SK-N-SH (cell line): Measurements from ENCODE around the gene PLCB1. TPM values are rescaled to one million over a fixed set of nuclear protein-coding genes. Genes with fewer than 3 reads are reported as not detected.

ENCODE experiments used
- CTCF ChIA-PET: fragments of 300-600, 350-600 bp; formaldehyde crosslinking; extraction: SDS; loops from one replicate; lab custom pipeline; 2021; lab: Yijun Ruan, JAX
- POLR2A ChIA-PET: fragments of 350-600 bp; sonication (Branson Sonifier 250); formaldehyde crosslinking; extraction: SDS; loops from one replicate; lab custom pipeline; 2020; ENCODE audit warnings: antibody characterized with exemption, inconsistent platforms; lab: Yijun Ruan, JAX
- DNase-seq: peaks from one replicate; pipeline ENCODE4 v3.0.0; 2012
- H2AFZ ChIP-seq: fragments of 200-600 bp; sonication (generic); 2 replicates; pipeline ENCODE4 v1.8.1; 2016; ENCODE audit warnings: antibody characterized with exemption, mild to moderate bottlenecking, low read depth
- H3F3A ChIP-seq: fragments of 200-600 bp; sonication (generic); replicated peaks from 2 replicates; pipeline ENCODE3; 2016; ENCODE audit warnings: antibody characterized with exemption, mild to moderate bottlenecking; ENCODE audit not compliant: insufficient read depth
- H3K27ac ChIP-seq, 2 experiments: fragments of 200-500 bp in 1 of 2; fragments of 200-600 bp in 1 of 2; sonication (Bioruptor generic) in 1 of 2; sonication (generic), shearing (Covaris generic) in 1 of 2; 2 replicates each; pipeline versions ENCODE4 v1.5.1 to v1.6.1; 2014 to 2016; ENCODE audit warnings: low read depth in 2 of 2, inconsistent platforms in 1 of 2, low read length in 1 of 2, mild to moderate bottlenecking in 1 of 2, mixed read lengths in 1 of 2
- H3K27me3 ChIP-seq: fragments of 200-600 bp; sonication (generic), shearing (Covaris generic); 2 replicates; pipeline ENCODE4 v1.6.1; 2016; ENCODE audit warnings: mixed run types; ENCODE audit not compliant: insufficient read depth
- H3K36me3 ChIP-seq, 2 experiments: fragments of 200-500 bp in 1 of 2; fragments of 200-600 bp in 1 of 2; sonication (Bioruptor generic) in 1 of 2; sonication (generic) in 1 of 2; replicated peaks in 1 of 2; 2 replicates each; pipeline versions ENCODE3 to v1.5.1; 2014 to 2016; ENCODE audit warnings: low read length in 1 of 2, mild to moderate bottlenecking in 1 of 2; ENCODE audit not compliant: insufficient read depth in 2 of 2, control insufficient read depth in 1 of 2
- H3K4me1 ChIP-seq, 2 experiments: fragments of 200-500 bp in 1 of 2; fragments of 200-600 bp in 1 of 2; sonication (Bioruptor generic) in 1 of 2; sonication (generic), shearing (Covaris generic) in 1 of 2; 2 replicates each; pipeline versions ENCODE4 v1.5.1 to v1.6.1; 2014 to 2016; ENCODE audit warnings: low read depth in 1 of 2, low read length in 1 of 2, mixed run types in 1 of 2; ENCODE audit not compliant: insufficient read depth in 2 of 2, control insufficient read depth in 1 of 2
- H3K4me2 ChIP-seq: fragments of 200-600 bp; sonication (generic), shearing (Covaris generic); 2 replicates; pipeline ENCODE4 v1.6.1; 2017; ENCODE audit warnings: mixed run types
- H3K4me3 ChIP-seq, 2 experiments: fragments of 200-500 bp in 1 of 2; fragments of 200-600 bp in 1 of 2; sonication (Bioruptor generic) in 1 of 2; sonication (generic), shearing (Covaris generic) in 1 of 2; 2 replicates each; pipeline versions ENCODE4 v1.5.1 to v1.8.1; 2014 to 2016; ENCODE audit warnings: low read depth in 2 of 2, inconsistent platforms in 1 of 2, low read length in 1 of 2, mild to moderate bottlenecking in 1 of 2, mixed read lengths in 1 of 2, moderate library complexity in 1 of 2
- H3K79me2 ChIP-seq: fragments of 200-600 bp; sonication (generic); 2 replicates; pipeline ENCODE4 v1.8.1; 2017; ENCODE audit warnings: mild to moderate bottlenecking; ENCODE audit not compliant: insufficient read depth
- H3K9ac ChIP-seq: fragments of 200-600 bp; sonication (generic); 2 replicates; pipeline ENCODE4 v1.6.1; 2017; ENCODE audit warnings: mixed run types
- H3K9me2 ChIP-seq: fragments of 200-600 bp; sonication (generic); 2 replicates; pipeline ENCODE4 v1.6.1; 2017; ENCODE audit warnings: mixed run types
- H3K9me3 ChIP-seq: fragments of 200-600 bp; sonication (generic); 2 replicates; pipeline ENCODE4 v1.6.1; 2017; ENCODE audit warnings: mixed run types, mild to moderate bottlenecking, moderate library complexity
- H4K20me1 ChIP-seq: fragments of 200-600 bp; sonication (generic); 2 replicates; pipeline ENCODE4 v1.6.1; 2017; ENCODE audit warnings: mild to moderate bottlenecking, mixed run types; ENCODE audit not compliant: insufficient read depth
- EP300 ChIP-seq, 2 experiments: IDR thresholded peaks; 2 replicates each; pipeline versions ENCODE4 v1.4.0 to v1.6.1; 2012; ENCODE audit warnings: borderline replicate concordance in 1 of 2, low read depth in 1 of 2, low read length in 1 of 2
- FOXM1 ChIP-seq: IDR thresholded peaks from 2 replicates; pipeline ENCODE4 v1.4.0; 2012; ENCODE audit warnings: low read depth, mild to moderate bottlenecking
- GABPA ChIP-seq: IDR thresholded peaks from 2 replicates; pipeline ENCODE4 v1.4.0; 2012; ENCODE audit warnings: low read depth, mild to moderate bottlenecking
- JUND ChIP-seq: IDR thresholded peaks from 2 replicates; pipeline ENCODE4 v1.4.0; 2012
- MEF2A ChIP-seq: IDR thresholded peaks from 2 replicates; pipeline ENCODE4 v1.4.0; 2012; ENCODE audit warnings: low read depth, borderline replicate concordance
- MXI1 ChIP-seq: IDR thresholded peaks from 2 replicates; pipeline ENCODE4 v1.6.1; 2012; ENCODE audit warnings: mild to moderate bottlenecking, low read depth, low read length, improper control_type of control experiment
- NRF1 ChIP-seq: IDR thresholded peaks from 2 replicates; pipeline ENCODE4 v1.6.1; 2012; ENCODE audit warnings: low read depth, mild to moderate bottlenecking, low read length
- RAD21 ChIP-seq: IDR thresholded peaks from 2 replicates; pipeline ENCODE4 v1.6.1; 2012; ENCODE audit warnings: mild to moderate bottlenecking, low read length
- RCOR1 ChIP-seq: fragments of 150-350 bp; IDR thresholded peaks from 2 replicates; pipeline ENCODE4 v1.6.1; 2017; ENCODE audit warnings: antibody characterized with exemption, low read length
- RFX5 ChIP-seq: IDR thresholded peaks from 2 replicates; pipeline ENCODE4 v1.6.1; 2012; ENCODE audit warnings: mild to moderate bottlenecking, improper control_type of control experiment, low read length
- TAF1 ChIP-seq: IDR thresholded peaks from 2 replicates; pipeline ENCODE4 v1.6.1; 2012; ENCODE audit warnings: low read depth, mild to moderate bottlenecking, low read length, moderate library complexity, borderline replicate concordance
- TEAD4 ChIP-seq: IDR thresholded peaks from 2 replicates; pipeline ENCODE4 v1.4.0; 2012; ENCODE audit warnings: mild to moderate bottlenecking, borderline replicate concordance; ENCODE audit not compliant: insufficient read depth
- YY1 ChIP-seq: IDR thresholded peaks from 2 replicates; pipeline ENCODE4 v1.4.0; 2012; ENCODE audit warnings: low read depth, mild to moderate bottlenecking
- WGBS: methylation state at CpG from one replicate; pipeline ENCODE4 v1.1.6; 2017; ENCODE audit warnings: low lambda C conversion rate; 5-methylcytosine and 5-hydroxymethylcytosine counted together
- polyA plus RNA-seq, 3 experiments: library from polyadenylated mRNA; depleted of rRNA; stranded (reverse); fragments of >200 nt; gene quantifications; 2 replicates each; pipeline ENCODE4 v1.2.3, GENCODE V29; 2012
- TF ChIP-seq, protein P1 (sequence below): IDR thresholded peaks from 2 replicates; pipeline ENCODE4 v1.6.1; 2012; ENCODE audit warnings: mild to moderate bottlenecking, low read depth, low read length, moderate library complexity
- TF ChIP-seq, protein P2 (sequence below): fragments of 200-600 bp; sonication (generic); IDR thresholded peaks from 2 replicates; pipeline ENCODE4 v1.6.1; 2017; ENCODE audit warnings: antibody characterized with exemption, mild to moderate bottlenecking, moderate library complexity
- TF ChIP-seq, protein P3 (sequence below): fragments of 150-350 bp; IDR thresholded peaks from 2 replicates; pipeline ENCODE4 v1.6.1; 2017; ENCODE audit warnings: antibody characterized with exemption, low read length, low read depth, borderline replicate concordance
- TF ChIP-seq, protein P4 (sequence below): fragments of 150-350 bp; IDR thresholded peaks from 2 replicates; pipeline ENCODE4 v1.6.1; 2016; ENCODE audit warnings: mild to moderate bottlenecking, low read depth, low read length
- TF ChIP-seq, protein P5 (sequence below): IDR thresholded peaks from 2 replicates; pipeline ENCODE4 v1.4.0; 2012; ENCODE audit warnings: low read depth, borderline replicate concordance
- TF ChIP-seq, protein P6 (sequence below): IDR thresholded peaks from 2 replicates; pipeline ENCODE4 v1.4.0; 2012; ENCODE audit warnings: low read depth

The PLCB1 gene
- polyA plus RNA-seq, 1 of the 3 experiments (the other 2 are of a cell fraction) = 10.5 TPM

DNA sequence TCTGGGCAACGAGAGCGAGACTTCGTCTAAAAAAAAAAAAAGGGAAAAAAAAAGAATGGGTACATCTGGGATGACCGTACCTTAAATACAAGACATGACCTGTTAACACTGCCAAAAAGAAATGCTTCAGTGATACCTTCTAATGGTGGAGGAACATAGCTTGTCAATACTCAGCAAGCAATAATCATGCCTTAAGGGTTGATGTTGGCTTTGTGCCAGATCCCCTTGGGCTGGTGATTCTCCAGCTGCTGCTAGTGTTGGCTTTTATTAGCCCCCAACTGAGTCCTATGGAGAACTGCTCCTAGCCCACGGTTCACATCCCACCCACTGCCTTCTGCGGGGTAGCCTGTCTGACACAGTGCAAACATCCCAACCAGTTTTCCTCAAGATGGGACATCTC is 134.9 kb downstream of the PLCB1 start:
- Histone ChIP-seq H3K4me3 (no peak overlapping the region), H4K20me1 (no peaks in the 10 kb centered on the region), H3K9ac (no peak overlapping the region), H3K4me1 (no peaks in the 10 kb centered on the region; a peak in 1 of 4 replicates), H2AFZ (no peak overlapping the region), H3K9me2 (no peaks in the 10 kb centered on the region), H3K9me3 (no peaks in the 10 kb centered on the region), H3K36me3 (no peaks in the 10 kb centered on the region), H3K27ac (no peak overlapping the region), H3F3A (no peaks in the 10 kb centered on the region), H3K79me2 (peaks cover 12% of the 10 kb centered on the region), H3K4me2 (no peak overlapping the region), H3K27me3 (no peaks in the 10 kb centered on the region)
- ChIA-PET POLR2A (no interaction called here), CTCF (interaction anchor here (1.3 kb wide), 1 partner anchor 26 kb away, joined by 4 read pairs; no protein-coding TSS in a partner anchor)
- no peak for DNase-seq
- 94% methylated on average over 6 of the region's 6 CpGs for WGBS
- no peak for TF ChIP-seq RAD21
- TF ChIP-seq, protein P1, sequence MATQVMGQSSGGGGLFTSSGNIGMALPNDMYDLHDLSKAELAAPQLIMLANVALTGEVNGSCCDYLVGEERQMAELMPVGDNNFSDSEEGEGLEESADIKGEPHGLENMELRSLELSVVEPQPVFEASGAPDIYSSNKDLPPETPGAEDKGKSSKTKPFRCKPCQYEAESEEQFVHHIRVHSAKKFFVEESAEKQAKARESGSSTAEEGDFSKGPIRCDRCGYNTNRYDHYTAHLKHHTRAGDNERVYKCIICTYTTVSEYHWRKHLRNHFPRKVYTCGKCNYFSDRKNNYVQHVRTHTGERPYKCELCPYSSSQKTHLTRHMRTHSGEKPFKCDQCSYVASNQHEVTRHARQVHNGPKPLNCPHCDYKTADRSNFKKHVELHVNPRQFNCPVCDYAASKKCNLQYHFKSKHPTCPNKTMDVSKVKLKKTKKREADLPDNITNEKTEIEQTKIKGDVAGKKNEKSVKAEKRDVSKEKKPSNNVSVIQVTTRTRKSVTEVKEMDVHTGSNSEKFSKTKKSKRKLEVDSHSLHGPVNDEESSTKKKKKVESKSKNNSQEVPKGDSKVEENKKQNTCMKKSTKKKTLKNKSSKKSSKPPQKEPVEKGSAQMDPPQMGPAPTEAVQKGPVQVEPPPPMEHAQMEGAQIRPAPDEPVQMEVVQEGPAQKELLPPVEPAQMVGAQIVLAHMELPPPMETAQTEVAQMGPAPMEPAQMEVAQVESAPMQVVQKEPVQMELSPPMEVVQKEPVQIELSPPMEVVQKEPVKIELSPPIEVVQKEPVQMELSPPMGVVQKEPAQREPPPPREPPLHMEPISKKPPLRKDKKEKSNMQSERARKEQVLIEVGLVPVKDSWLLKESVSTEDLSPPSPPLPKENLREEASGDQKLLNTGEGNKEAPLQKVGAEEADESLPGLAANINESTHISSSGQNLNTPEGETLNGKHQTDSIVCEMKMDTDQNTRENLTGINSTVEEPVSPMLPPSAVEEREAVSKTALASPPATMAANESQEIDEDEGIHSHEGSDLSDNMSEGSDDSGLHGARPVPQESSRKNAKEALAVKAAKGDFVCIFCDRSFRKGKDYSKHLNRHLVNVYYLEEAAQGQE = no peak
- TF ChIP-seq, protein P2, sequence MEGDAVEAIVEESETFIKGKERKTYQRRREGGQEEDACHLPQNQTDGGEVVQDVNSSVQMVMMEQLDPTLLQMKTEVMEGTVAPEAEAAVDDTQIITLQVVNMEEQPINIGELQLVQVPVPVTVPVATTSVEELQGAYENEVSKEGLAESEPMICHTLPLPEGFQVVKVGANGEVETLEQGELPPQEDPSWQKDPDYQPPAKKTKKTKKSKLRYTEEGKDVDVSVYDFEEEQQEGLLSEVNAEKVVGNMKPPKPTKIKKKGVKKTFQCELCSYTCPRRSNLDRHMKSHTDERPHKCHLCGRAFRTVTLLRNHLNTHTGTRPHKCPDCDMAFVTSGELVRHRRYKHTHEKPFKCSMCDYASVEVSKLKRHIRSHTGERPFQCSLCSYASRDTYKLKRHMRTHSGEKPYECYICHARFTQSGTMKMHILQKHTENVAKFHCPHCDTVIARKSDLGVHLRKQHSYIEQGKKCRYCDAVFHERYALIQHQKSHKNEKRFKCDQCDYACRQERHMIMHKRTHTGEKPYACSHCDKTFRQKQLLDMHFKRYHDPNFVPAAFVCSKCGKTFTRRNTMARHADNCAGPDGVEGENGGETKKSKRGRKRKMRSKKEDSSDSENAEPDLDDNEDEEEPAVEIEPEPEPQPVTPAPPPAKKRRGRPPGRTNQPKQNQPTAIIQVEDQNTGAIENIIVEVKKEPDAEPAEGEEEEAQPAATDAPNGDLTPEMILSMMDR = no peak
- no peak for TF ChIP-seq GABPA

DNA sequence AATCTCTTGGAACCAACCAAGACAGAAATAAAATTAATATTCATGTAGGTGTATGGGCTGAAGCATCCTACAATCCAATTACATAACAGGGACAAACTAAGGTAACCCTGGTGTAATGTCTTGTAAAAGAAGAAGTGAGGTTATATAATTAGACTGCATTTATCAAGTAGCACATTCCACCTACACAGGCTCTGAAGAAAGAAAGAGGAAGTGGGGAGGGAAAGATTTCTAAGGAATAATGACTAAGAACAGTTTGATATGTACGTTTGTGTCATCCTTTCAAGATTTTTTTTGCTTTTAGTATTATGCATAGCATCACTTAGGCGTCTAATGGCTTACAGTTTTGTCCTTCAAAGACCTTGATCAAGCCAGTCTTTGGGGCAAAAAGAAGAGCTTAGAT is 139.7 kb downstream of the PLCB1 start:
- H3K4me1 ChIP-seq = peaks cover 0 to 5% of the 10 kb centered on the region in 2 experiments; a peak in 1 of 4 replicates
- no peaks in the 10 kb centered on the region for H3K9me3 ChIP-seq
- H3K27me3 ChIP-seq = no peaks in the 10 kb centered on the region
- peaks cover 14% of the 10 kb centered on the region for H3K79me2 ChIP-seq
- ChIA-PET CTCF (interaction anchor here (0.7 kb wide), 1 partner anchor 9 kb away, joined by 3 read pairs; no protein-coding TSS in a partner anchor), POLR2A (no interaction called here)
- H3K9ac ChIP-seq = no peak overlapping the region
- no peak overlapping the region for H3K4me2 ChIP-seq
- no peak overlapping the region for H3K4me3 ChIP-seq
- no peak overlapping the region for H2AFZ ChIP-seq
- H4K20me1 ChIP-seq = no peaks in the 10 kb centered on the region
- no peak for DNase-seq
- WGBS = 67% methylated on average over 2 of the region's 2 CpGs
- no peaks in the 10 kb centered on the region; the same call in 1 of the 2 replicates for H3K9me2 ChIP-seq
- H3F3A ChIP-seq = no peaks in the 10 kb centered on the region
- H3K27ac ChIP-seq = no peak overlapping the region
- no peaks in the 10 kb centered on the region for H3K36me3 ChIP-seq
- no peak for TF ChIP-seq MXI1
- no peak for TF ChIP-seq RFX5
- no peak for TF ChIP-seq TAF1
- TF ChIP-seq RCOR1 = no peak
- TF ChIP-seq GABPA = no peak
- no peak for TF ChIP-seq TEAD4
- no peak for TF ChIP-seq JUND
- TF ChIP-seq EP300 (IDR thresholded peaks at IDR 0.05; ENCODE audit: borderline replicate concordance in 1 of 2, low read depth in 1 of 2, low read length in 1 of 2) = no peak
- TF ChIP-seq RAD21 = no peak
- TF ChIP-seq NRF1 = no peak
- TF ChIP-seq, protein P3, sequence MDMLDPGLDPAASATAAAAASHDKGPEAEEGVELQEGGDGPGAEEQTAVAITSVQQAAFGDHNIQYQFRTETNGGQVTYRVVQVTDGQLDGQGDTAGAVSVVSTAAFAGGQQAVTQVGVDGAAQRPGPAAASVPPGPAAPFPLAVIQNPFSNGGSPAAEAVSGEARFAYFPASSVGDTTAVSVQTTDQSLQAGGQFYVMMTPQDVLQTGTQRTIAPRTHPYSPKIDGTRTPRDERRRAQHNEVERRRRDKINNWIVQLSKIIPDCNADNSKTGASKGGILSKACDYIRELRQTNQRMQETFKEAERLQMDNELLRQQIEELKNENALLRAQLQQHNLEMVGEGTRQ = no peak
- TF ChIP-seq, protein P4, sequence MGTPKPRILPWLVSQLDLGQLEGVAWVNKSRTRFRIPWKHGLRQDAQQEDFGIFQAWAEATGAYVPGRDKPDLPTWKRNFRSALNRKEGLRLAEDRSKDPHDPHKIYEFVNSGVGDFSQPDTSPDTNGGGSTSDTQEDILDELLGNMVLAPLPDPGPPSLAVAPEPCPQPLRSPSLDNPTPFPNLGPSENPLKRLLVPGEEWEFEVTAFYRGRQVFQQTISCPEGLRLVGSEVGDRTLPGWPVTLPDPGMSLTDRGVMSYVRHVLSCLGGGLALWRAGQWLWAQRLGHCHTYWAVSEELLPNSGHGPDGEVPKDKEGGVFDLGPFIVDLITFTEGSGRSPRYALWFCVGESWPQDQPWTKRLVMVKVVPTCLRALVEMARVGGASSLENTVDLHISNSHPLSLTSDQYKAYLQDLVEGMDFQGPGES = no peak
- no peak for TF ChIP-seq YY1
- TF ChIP-seq FOXM1 = no peak
- TF ChIP-seq, protein P5, sequence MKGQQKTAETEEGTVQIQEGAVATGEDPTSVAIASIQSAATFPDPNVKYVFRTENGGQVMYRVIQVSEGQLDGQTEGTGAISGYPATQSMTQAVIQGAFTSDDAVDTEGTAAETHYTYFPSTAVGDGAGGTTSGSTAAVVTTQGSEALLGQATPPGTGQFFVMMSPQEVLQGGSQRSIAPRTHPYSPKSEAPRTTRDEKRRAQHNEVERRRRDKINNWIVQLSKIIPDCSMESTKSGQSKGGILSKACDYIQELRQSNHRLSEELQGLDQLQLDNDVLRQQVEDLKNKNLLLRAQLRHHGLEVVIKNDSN = no peak
- TF ChIP-seq MEF2A = no peak
- TF ChIP-seq, protein P6, sequence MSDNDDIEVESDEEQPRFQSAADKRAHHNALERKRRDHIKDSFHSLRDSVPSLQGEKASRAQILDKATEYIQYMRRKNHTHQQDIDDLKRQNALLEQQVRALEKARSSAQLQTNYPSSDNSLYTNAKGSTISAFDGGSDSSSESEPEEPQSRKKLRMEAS = no peak
